ENCODE measurements around the gene NUDT19.

DNA sequence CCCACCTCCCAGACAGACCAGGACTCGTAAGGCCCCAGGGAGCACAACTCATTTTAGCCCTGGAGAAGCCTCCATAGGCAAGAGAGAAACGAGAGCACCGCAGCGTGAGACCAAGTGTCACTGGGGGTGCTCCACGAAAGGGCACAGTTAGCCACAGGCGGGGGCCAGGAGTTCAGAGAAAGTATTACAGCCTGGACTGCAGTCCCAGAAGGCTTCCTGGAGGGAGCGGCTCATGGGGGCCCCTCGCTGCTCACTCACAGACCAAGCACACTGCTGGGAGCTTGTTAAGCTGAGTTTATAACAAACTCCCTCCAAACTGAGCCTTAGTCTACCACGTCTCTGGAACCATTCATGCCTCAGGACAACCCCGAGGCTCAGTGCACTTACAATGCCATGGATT is 33.1 kb upstream of the NUDT19 start:
- no peak for TF ChIP-seq EZH2 (IDR thresholded peaks at IDR 0.05; ENCODE audit: low read depth)
- TF ChIP-seq, protein P1, sequence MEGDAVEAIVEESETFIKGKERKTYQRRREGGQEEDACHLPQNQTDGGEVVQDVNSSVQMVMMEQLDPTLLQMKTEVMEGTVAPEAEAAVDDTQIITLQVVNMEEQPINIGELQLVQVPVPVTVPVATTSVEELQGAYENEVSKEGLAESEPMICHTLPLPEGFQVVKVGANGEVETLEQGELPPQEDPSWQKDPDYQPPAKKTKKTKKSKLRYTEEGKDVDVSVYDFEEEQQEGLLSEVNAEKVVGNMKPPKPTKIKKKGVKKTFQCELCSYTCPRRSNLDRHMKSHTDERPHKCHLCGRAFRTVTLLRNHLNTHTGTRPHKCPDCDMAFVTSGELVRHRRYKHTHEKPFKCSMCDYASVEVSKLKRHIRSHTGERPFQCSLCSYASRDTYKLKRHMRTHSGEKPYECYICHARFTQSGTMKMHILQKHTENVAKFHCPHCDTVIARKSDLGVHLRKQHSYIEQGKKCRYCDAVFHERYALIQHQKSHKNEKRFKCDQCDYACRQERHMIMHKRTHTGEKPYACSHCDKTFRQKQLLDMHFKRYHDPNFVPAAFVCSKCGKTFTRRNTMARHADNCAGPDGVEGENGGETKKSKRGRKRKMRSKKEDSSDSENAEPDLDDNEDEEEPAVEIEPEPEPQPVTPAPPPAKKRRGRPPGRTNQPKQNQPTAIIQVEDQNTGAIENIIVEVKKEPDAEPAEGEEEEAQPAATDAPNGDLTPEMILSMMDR (conservative IDR thresholded peaks at IDR 0.05) = no peak
